Heart left ventricle (tissue), 13 donors: ENCODE results near the gene LGALS3BP.

Experiments
- POLR2A ChIP-seq, 2 donors: fragments of 450-650 bp; IDR thresholded peaks; one replicate each; pipeline ENCODE4 v1.6.1; 2017; ENCODE audit warnings: antibody characterized with exemption in 2 of 2, mild to moderate bottlenecking in 2 of 2, moderate library complexity in 2 of 2
- TF ChIP-seq, protein P1 (sequence below), 12 donors: fragments of 200-600 bp; sonication (generic) in 4 of 12; IDR thresholded peaks; one replicate each; pipeline versions ENCODE4 v1.5.0 to v1.8.0; 2018 to 2022; ENCODE audit warnings: antibody characterized with exemption in 12 of 12, mild to moderate bottlenecking in 5 of 12
- donor health status: ischemic (EF 13 %, LVEDD 7.1; RV severe dilation, severe dysfunction).
- donor health status: DM: no; HTN: yes; CAD: no.
- donor health status: DM: no; HTN: no; CAD: no.
- donor health status: ischemic (EF 25% LVEDD 6.9; RV normal size, moderate dysfunction).
- donor health status: ischemic (EF 25% LVEDD 5.7; RV mildly dilated, moderate dysfunction).
- donor health status: ischemic (EF 35%, LVEDD 5.7; RV mildly dilated, moderate dysfunction).
- donor health status: nonischemic (EF 11% LVEDD 7.7; RV severe dilation, severe dysfunction).
- donor health status: DM: yes; HTN: yes; CAD: no.
- donor health status: PGD.
- donor health status: ischemic (EF 29% LVEDD 5.4; RV normal size, mild dysfunction).
- donor health status: nonischemic (EF 23%, LVEDD 6.1; RV moderate dilation, normal function).

DNA sequence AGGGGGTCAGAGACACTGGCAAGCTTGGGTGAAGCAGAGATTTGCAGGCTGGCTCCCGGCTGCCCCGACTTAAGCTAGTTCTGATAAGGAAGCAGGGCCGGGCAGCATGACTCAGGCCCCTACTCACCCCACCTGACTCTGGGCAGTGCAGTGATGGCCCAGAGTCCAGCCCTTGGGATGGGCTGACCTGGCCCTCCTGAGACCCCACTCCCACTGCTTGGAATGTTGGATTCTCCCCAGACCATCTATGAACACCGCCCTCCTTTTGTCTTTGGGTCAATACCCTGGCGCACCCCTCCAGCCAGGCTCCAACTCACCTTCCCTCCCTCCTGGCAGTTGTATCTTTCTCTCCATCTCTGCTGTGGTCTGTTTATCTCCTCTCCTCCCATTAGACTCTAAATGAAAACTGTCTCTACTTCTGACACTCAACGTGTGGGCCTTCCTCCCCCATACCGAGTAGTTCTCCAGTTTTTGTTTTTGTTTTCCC lies 21.0 kb downstream of the LGALS3BP start:
- TF ChIP-seq, protein P1, sequence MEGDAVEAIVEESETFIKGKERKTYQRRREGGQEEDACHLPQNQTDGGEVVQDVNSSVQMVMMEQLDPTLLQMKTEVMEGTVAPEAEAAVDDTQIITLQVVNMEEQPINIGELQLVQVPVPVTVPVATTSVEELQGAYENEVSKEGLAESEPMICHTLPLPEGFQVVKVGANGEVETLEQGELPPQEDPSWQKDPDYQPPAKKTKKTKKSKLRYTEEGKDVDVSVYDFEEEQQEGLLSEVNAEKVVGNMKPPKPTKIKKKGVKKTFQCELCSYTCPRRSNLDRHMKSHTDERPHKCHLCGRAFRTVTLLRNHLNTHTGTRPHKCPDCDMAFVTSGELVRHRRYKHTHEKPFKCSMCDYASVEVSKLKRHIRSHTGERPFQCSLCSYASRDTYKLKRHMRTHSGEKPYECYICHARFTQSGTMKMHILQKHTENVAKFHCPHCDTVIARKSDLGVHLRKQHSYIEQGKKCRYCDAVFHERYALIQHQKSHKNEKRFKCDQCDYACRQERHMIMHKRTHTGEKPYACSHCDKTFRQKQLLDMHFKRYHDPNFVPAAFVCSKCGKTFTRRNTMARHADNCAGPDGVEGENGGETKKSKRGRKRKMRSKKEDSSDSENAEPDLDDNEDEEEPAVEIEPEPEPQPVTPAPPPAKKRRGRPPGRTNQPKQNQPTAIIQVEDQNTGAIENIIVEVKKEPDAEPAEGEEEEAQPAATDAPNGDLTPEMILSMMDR (IDR thresholded peaks at IDR 0.05): no peak
- no peak for TF ChIP-seq POLR2A (IDR thresholded peaks at IDR 0.05)
